ENCODE data around the gene LDLRAD4.

The LDLRAD4 gene

GRCh38 chr18:13362607-13363006, 144.0 kb downstream of the LDLRAD4 start:
- no peak overlapping the region for H3K4me3 ChIP-seq (ENCODE audit: low read depth, low read length)
- no peak for DNase-seq (ENCODE audit: low read depth)
- no peak for TF ChIP-seq CTCF (conservative IDR thresholded peaks at IDR 0.05; ENCODE audit: low read depth, low read length)

GRCh38 chr18:13363359-13363758, 144.8 kb downstream of the LDLRAD4 start:
- no peak for DNase-seq (ENCODE audit: low read depth)
- no peak overlapping the region for H3K4me3 ChIP-seq (ENCODE audit: low read depth, low read length)
- TF ChIP-seq CTCF (conservative IDR thresholded peaks at IDR 0.05; ENCODE audit: low read depth, low read length), result no peak

DNA sequence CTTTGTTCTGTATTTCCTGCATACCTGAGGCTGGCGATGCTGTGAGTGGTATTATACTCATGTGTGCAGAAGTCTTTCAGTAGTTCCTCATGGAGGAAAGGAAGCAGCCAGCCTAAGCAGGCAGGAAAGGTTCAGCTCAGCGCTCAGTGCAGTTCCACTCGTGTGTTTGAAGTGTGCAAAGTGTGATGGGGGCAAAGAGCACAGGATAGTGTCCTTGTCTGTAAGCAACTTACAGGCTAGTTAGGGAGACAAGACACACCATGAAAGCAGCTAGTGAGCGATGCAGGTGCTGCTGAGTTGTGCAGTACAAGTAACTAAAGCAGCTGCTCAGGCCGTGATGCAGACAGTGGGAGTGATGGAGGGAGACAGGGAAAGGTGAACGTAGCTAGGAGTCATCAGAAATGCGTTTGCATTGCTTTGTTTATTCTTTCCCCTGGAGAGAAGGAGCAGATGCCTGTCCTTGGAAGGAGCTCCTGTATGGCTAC, 146.2 kb downstream of the LDLRAD4 start:
- no peak overlapping the region for H3K4me3 ChIP-seq (ENCODE audit: low read depth, low read length)
- no peak for TF ChIP-seq CTCF (conservative IDR thresholded peaks at IDR 0.05; ENCODE audit: low read depth, low read length)
- no peak for DNase-seq (ENCODE audit: low read depth)

DNA sequence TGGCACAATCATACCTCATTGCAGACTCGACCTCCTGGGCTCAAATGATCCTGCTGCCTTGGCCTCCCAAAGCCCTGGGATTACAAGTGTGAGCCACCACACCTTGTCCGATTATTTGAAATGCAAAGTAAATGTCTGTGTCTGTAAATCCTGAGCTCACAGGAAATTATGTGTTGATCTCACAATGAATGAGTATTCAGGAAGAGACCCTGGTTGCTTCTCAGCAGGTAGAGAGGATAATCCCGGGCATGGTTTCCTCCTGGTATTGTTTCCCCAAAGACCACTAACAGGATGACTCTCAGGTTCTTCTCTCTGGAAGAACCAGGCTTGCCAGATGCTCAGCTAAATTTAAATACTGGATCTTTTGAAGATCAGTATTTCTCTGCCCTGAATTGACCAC, 147.6 kb downstream of the LDLRAD4 start:
- no peak overlapping the region for H3K4me3 ChIP-seq (ENCODE audit: low read depth, low read length)
- no peak for TF ChIP-seq CTCF (conservative IDR thresholded peaks at IDR 0.05; ENCODE audit: low read depth, low read length)
- no peak for DNase-seq (ENCODE audit: low read depth)

DNA sequence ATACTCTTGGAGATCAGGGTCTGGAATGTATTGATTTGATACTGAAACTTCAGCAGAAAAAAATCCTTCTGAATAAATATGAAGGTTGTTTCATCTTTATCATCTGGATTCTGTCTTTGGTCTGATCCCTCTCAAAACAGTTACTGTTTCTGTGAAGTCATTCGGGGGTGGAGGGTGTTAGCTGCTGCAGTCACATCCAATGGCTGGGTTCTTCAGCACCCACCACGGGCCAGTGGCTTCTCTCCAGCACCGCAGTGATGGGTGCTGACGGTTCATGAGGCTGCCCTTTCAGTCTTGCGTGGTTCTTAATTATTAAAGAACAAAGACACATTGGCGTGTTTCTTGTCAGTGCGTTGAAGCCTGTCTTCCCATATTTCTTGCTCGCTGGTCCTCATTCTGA, 148.0 kb downstream of the LDLRAD4 start:
- no peak overlapping the region for H3K4me3 ChIP-seq (ENCODE audit: low read depth, low read length)
- DNase-seq (ENCODE audit: low read depth), result no peak
- TF ChIP-seq CTCF (conservative IDR thresholded peaks at IDR 0.05; ENCODE audit: low read depth, low read length), result no peak

DNA sequence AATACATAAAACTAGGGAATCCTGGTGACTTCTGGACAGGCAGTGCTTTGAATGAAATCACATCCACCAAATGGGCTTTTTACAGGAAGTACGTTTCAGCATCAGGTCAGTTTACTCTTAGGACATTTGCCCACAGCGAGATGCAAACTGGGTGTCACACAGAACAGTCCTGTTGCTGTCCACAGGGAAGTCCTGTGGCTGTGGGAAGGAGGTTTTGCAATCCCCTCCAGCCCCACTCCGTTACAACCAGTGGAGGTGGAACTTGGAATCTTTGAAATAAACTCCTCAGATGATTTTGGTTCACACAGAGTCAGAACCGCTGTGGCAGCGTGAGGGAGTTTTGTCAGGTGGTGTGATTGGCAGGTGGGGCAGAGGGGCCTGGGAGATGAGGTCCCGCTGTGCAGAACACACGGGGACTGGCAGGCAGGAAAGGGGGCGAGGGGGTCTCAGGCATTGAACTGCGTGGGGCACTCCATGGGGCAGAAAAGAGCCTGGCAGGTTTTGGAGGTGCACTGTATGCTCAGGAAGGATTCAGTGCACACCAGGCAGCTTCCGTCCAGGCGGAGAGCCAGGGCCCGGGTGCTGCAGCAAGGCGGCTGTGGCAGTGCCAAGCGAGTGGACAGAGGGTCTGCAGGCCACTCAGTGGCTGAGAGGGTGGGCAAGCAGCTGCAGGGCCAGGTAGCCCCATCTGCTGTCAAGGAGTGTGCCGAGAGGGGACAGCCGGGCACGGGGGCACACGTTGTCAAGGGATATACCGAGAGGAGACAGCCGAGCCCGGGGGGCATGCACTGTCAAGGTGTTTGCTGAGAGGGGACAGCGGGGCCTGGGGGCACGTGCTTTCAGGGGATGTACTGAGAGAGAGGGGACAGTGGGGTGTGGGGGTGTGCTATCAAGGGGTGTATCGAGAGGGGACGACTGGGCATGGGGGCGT, 148.7 kb downstream of the LDLRAD4 start:
- no peak for TF ChIP-seq CTCF (conservative IDR thresholded peaks at IDR 0.05; ENCODE audit: low read depth, low read length)
- DNase-seq (ENCODE audit: low read depth), result no peak
- no peak overlapping the region for H3K4me3 ChIP-seq (ENCODE audit: low read depth, low read length)
